AG09319 (cell line): ENCODE measurements around the gene OXNAD1.
A peak's percentile ranks its signal among the peaks of the same experiment; 100 is the strongest.

ENCODE experiments used
- DNase-seq: peaks from one replicate; pipeline ENCODE4 v3.0.0-alpha.2; 2010; ENCODE audit warnings: low read depth; ENCODE audit errors: extremely low read depth
- CTCF ChIP-seq: IDR thresholded peaks from 2 replicates; pipeline ENCODE4 v1.5.1; 2011; ENCODE audit warnings: low read depth, mild to moderate bottlenecking, inconsistent platforms, low read length, moderate library complexity

OXNAD1 gene

GRCh38 chr3:16247282-16248061, 17.5 kb upstream of the OXNAD1 start:
- peak; percentile 86 for TF ChIP-seq CTCF
- DNase-seq = peak; percentile 66

- DNase-seq = no peak
These were observed 16.5 kb upstream of the OXNAD1 start for GRCh38 chr3:16248556-16248955.

GRCh38 chr3:16249336-16249735, 15.7 kb upstream of the OXNAD1 start:
- no peak for DNase-seq
- peak; percentile 42 for TF ChIP-seq CTCF

More at GRCh38 chr3:16248556-16248955, 16.5 kb upstream of the OXNAD1 start:
- TF ChIP-seq CTCF = no peak

- TF ChIP-seq CTCF = no peak
- DNase-seq = no peak
These were observed 15.1 kb upstream of the OXNAD1 start for GRCh38 chr3:16249886-16250285.

- no peak for TF ChIP-seq CTCF
These were observed 13.5 kb upstream of the OXNAD1 start for GRCh38 chr3:16251316-16252085.

GRCh38 chr3:16252243-16252978, 12.6 kb upstream of the OXNAD1 start:
- no peak for DNase-seq
- TF ChIP-seq CTCF = no peak

More at GRCh38 chr3:16251316-16252085, 13.5 kb upstream of the OXNAD1 start:
- DNase-seq = no peak
